H1 (cell line): Measurements from ENCODE around the gene HMMR. TPM values are rescaled to one million over a fixed set of nuclear protein-coding genes. Genes with fewer than 3 reads are reported as not detected.

Experiments
- CTCF ChIA-PET: fragments of 300-600 bp; sonication (Branson Sonifier 250); formaldehyde crosslinking; loops from one replicate; lab custom pipeline; 2021; ENCODE audit not compliant: partially characterized antibody; lab: Charles Lee
- POLR2A ChIA-PET: fragments of 300-600 bp; sonication (Branson Sonifier 250); formaldehyde crosslinking; loops from one replicate; lab custom pipeline; 2021; ENCODE audit warnings: inconsistent platforms; ENCODE audit not compliant: partially characterized antibody; lab: Charles Lee
- DNase-seq, 2 experiments: peaks; one replicate each; pipeline versions ENCODE4 v3.0.0 to v3.0.0-alpha.2; 2010 to 2022; ENCODE audit warnings: low spot score in 2 of 2, low read depth in 1 of 2, mixed read lengths in 1 of 2
- FAIRE-seq: peaks from 2 replicates; lab custom pipeline; 2011; peaks lifted over from hg19 to GRCh38; lab: Jason Lieb, UNC
- H2AFZ ChIP-seq: 2 replicates; pipeline ENCODE4 v1.8.1; 2012; ENCODE audit warnings: low read length, inconsistent platforms
- H2AK5ac ChIP-seq: 2 replicates; pipeline ENCODE4 v1.6.1; 2013; ENCODE audit warnings: low read depth, low read length
- H2BK120ac ChIP-seq: replicated peaks from 2 replicates; pipeline ENCODE3; 2013; ENCODE audit warnings: low read depth, low read length, inconsistent platforms
- H2BK12ac ChIP-seq: 2 replicates; pipeline ENCODE4 v1.6.1; 2013; ENCODE audit warnings: low read depth, low read length
- H2BK15ac ChIP-seq: 2 replicates; pipeline ENCODE4 v1.6.1; 2013; ENCODE audit warnings: low read length
- H2BK20ac ChIP-seq: 2 replicates; pipeline ENCODE4 v1.6.1; 2013; ENCODE audit warnings: low read length
- H2BK5ac ChIP-seq: 2 replicates; pipeline ENCODE4 v1.6.1; 2013; ENCODE audit warnings: low read depth, low read length
- H3K14ac ChIP-seq: 2 replicates; pipeline ENCODE4 v1.6.1; 2013; ENCODE audit warnings: inconsistent platforms; ENCODE audit not compliant: insufficient read length
- H3K18ac ChIP-seq: 2 replicates; pipeline ENCODE4 v1.6.1; 2013; ENCODE audit warnings: low read length; ENCODE audit errors: extremely low read depth
- H3K23ac ChIP-seq: 2 replicates; pipeline ENCODE4 v1.6.1; 2013; ENCODE audit warnings: inconsistent platforms; ENCODE audit not compliant: insufficient read length
- H3K23me2 ChIP-seq: 2 replicates; pipeline ENCODE4 v1.6.1; 2013; ENCODE audit warnings: low read depth, low read length
- H3K27ac ChIP-seq: 2 replicates; pipeline ENCODE4 v1.6.1; 2011; ENCODE audit warnings: low read depth, low read length, inconsistent platforms
- H3K27me3 ChIP-seq, 4 experiments: replicated peaks in 1 of 4; 1 replicate in 1 of 4; 2 replicates in 3 of 4; pipeline versions ENCODE4 v1.6.1 to v1.8.1; 2011 to 2013; ENCODE audit warnings: low read length in 3 of 4, mild to moderate bottlenecking in 3 of 4, inconsistent platforms in 2 of 4, mixed read lengths in 2 of 4, moderate library complexity in 1 of 4; ENCODE audit not compliant: control insufficient read depth in 3 of 4, insufficient read depth in 3 of 4; ENCODE audit errors: extremely low read depth in 1 of 4
- H3K36me3 ChIP-seq, 4 experiments: 2 replicates each; pipeline versions ENCODE4 v1.6.1 to v1.8.1; 2011 to 2013; ENCODE audit warnings: mild to moderate bottlenecking in 4 of 4, low read length in 3 of 4, moderate library complexity in 2 of 4, control low read depth in 1 of 4, inconsistent platforms in 1 of 4; ENCODE audit not compliant: insufficient read depth in 4 of 4, control insufficient read depth in 2 of 4
- H3K4ac ChIP-seq: replicated peaks from 2 replicates; pipeline ENCODE3; 2013; ENCODE audit warnings: low read length, low read depth, mixed read lengths, inconsistent platforms; ENCODE audit not compliant: insufficient read length
- H3K4me1 ChIP-seq, 4 experiments: replicated peaks in 1 of 4; 1 replicate in 1 of 4; 2 replicates in 3 of 4; pipeline versions ENCODE4 v1.6.1 to v1.8.1; 2011 to 2013; ENCODE audit warnings: low read length in 3 of 4, inconsistent platforms in 2 of 4, mixed read lengths in 1 of 4; ENCODE audit not compliant: insufficient read depth in 4 of 4, control insufficient read depth in 3 of 4
- H3K4me2 ChIP-seq, 2 experiments: 2 replicates each; pipeline versions ENCODE4 v1.6.1 to v1.8.1; 2011 to 2013; ENCODE audit warnings: low read depth in 2 of 2, low read length in 2 of 2, control low read depth in 1 of 2, inconsistent platforms in 1 of 2, mild to moderate bottlenecking in 1 of 2; ENCODE audit not compliant: insufficient read depth in 1 of 2
- H3K4me3 ChIP-seq, 4 experiments: fragments of 200-600, 300-600 bp in 1 of 4; sonication (generic), shearing (Covaris generic), sonication (Bioruptor Twin) in 1 of 4; 2 replicates each; pipeline versions ENCODE4 v1.5.1 to v1.8.1; 2011 to 2016; ENCODE audit warnings: low read length in 4 of 4, low read depth in 3 of 4, control low read depth in 2 of 4, inconsistent platforms in 2 of 4, mild to moderate bottlenecking in 2 of 4, mixed read lengths in 1 of 4, moderate library complexity in 1 of 4; ENCODE audit not compliant: insufficient read depth in 2 of 4; ENCODE audit errors: extremely low read depth in 1 of 4
- H3K56ac ChIP-seq: replicated peaks from 2 replicates; pipeline ENCODE3; 2013; ENCODE audit warnings: low read depth, mild to moderate bottlenecking, mixed read lengths, low read length, inconsistent platforms; ENCODE audit not compliant: insufficient read length
- H3K79me1 ChIP-seq: 2 replicates; pipeline ENCODE4 v1.6.1; 2013; ENCODE audit warnings: low read depth, low read length, control low read depth
- H3K79me2 ChIP-seq, 2 experiments: 2 replicates each; pipeline versions ENCODE4 v1.6.1 to v1.8.1; 2012 to 2013; ENCODE audit warnings: low read length in 2 of 2, mild to moderate bottlenecking in 2 of 2, inconsistent platforms in 1 of 2; ENCODE audit not compliant: insufficient read depth in 2 of 2, control insufficient read depth in 1 of 2
- H3K9ac ChIP-seq, 4 experiments: replicated peaks in 1 of 4; 1 replicate in 1 of 4; 2 replicates in 3 of 4; pipeline versions ENCODE4 v1.6.1 to v1.8.1; 2011 to 2013; ENCODE audit warnings: low read depth in 3 of 4, low read length in 3 of 4, control low read depth in 2 of 4, mild to moderate bottlenecking in 2 of 4, moderate library complexity in 2 of 4, inconsistent platforms in 1 of 4; ENCODE audit errors: extremely low read depth in 1 of 4
- H3K9me3 ChIP-seq, 2 experiments: 2 replicates each; pipeline versions ENCODE4 v1.6.1 to v1.8.1; 2012 to 2013; ENCODE audit warnings: mild to moderate bottlenecking in 2 of 2, moderate library complexity in 2 of 2, control low read depth in 1 of 2, inconsistent platforms in 1 of 2, low read depth in 1 of 2, low read length in 1 of 2, mixed read lengths in 1 of 2; ENCODE audit not compliant: insufficient read depth in 2 of 2
- H4K20me1 ChIP-seq, 2 experiments: replicated peaks in 1 of 2; 2 replicates each; pipeline versions ENCODE3 to v1.8.1; 2011 to 2013; ENCODE audit warnings: inconsistent platforms in 2 of 2, low read length in 2 of 2, mild to moderate bottlenecking in 1 of 2; ENCODE audit not compliant: insufficient read depth in 2 of 2, control insufficient read depth in 1 of 2
- H4K5ac ChIP-seq: 2 replicates; pipeline ENCODE4 v1.6.1; 2013; ENCODE audit warnings: low read length, low read depth, mixed read lengths, inconsistent platforms; ENCODE audit not compliant: insufficient read length
- H4K8ac ChIP-seq: 2 replicates; pipeline ENCODE4 v1.8.0; 2013; ENCODE audit warnings: mild to moderate bottlenecking, moderate library complexity, low read length, inconsistent platforms; ENCODE audit not compliant: insufficient read depth; ENCODE audit errors: extremely low read depth
- H4K91ac ChIP-seq: replicated peaks from 2 replicates; pipeline ENCODE3; 2013; ENCODE audit warnings: low read length, mixed read lengths, inconsistent platforms; ENCODE audit not compliant: insufficient read length
- WGBS, 2 experiments: shearing (Covaris generic) in 1 of 2; methylation state at CpG; one replicate each; pipeline versions ENCODE4 v1.1.6 to v1.1.7; 2013 to 2015; ENCODE audit warnings: low lambda C conversion rate in 2 of 2, mixed read lengths in 2 of 2, inconsistent platforms in 1 of 2, low coverage in 1 of 2, missing lambda C conversion rate in 1 of 2; ENCODE audit not compliant: insufficient replicate concordance in 2 of 2, insufficient coverage in 1 of 2, insufficient read length in 1 of 2; ENCODE audit errors: extremely low coverage in 1 of 2, missing lambda C conversion rate in 1 of 2; 5-methylcytosine and 5-hydroxymethylcytosine counted together
- polyA plus RNA-seq, 7 experiments: library from polyadenylated mRNA; depleted of rRNA in 3 of 7; stranded (reverse) in 5 of 7; unstranded in 2 of 7; fragments of >200 nt in 5 of 7; fragments of 200-250 nt in 2 of 7; gene quantifications; 1 replicate in 5 of 7; 2 replicates in 1 of 7; 4 replicates in 1 of 7; pipeline versions ENCODE4 v1.2.1 to v1.2.3, GENCODE V29; 2011 to 2013; ENCODE audit warnings: missing spikeins in 2 of 7, mixed read lengths in 2 of 7
- total RNA-seq: library from RNA; stranded (reverse); fragmentation: NEBNext Ultra II Directional; extraction: Animal tissue kit (Norgen Biotek cat#: 25700); gene quantifications from 2 replicates; pipeline ENCODE4 v1.2.1, GENCODE V29; 2021

The HMMR gene
- total and polyA plus RNA-seq, 2 of the 8 experiments (the other 6 are each of a cell fraction or from before 2014, with no cell fraction given) = 17.5 to 77.3 TPM

DNA sequence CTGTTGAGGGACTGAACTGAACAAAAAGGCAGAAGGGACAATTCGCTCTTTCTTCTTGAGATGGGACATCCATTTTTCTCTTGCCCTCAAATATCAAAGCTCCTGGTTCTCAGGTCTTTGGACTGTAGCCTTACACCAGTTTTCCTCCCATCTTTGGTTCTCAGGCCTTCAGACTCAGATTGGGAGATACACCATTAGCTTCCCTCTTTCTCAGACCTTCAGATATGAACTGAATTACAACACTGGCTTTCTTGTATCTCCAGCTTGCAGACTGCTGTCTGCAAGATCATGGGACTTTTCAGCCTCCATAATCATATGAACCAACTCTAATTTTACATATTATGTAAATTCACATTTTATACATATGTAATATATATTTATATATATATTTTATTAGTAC lies 35.6 kb upstream of the HMMR start:
- Histone ChIP-seq H3K36me3 (no peaks in the 10 kb centered on the region; a peak in 1 of 8 replicates), H4K5ac (no peak overlapping the region), H3K23me2 (no peaks in the 10 kb centered on the region), H2BK20ac (no peak overlapping the region), H3K56ac (no peak overlapping the region), H3K27ac (no peak overlapping the region), H3K27me3 (no peaks in the 10 kb centered on the region), H3K4ac (no peak overlapping the region), H3K4me3 (no peak overlapping the region), H2BK5ac (no peak overlapping the region), H3K14ac (no peak overlapping the region), H4K20me1 (no peaks in the 10 kb centered on the region), H3K4me2 (no peak overlapping the region), H2BK12ac (no peak overlapping the region), H2AK5ac (no peak overlapping the region), H2BK15ac (no peak overlapping the region), H3K9me3 (no peaks in the 10 kb centered on the region), H3K79me1 (no peaks in the 10 kb centered on the region), H3K4me1 (no peaks in the 10 kb centered on the region), H4K91ac (no peak overlapping the region), H3K23ac (no peak overlapping the region), H3K79me2 (no peaks in the 10 kb centered on the region), H3K9ac (no peak overlapping the region), H4K8ac (no peak overlapping the region), H2BK120ac (no peak overlapping the region), H3K18ac (no peak overlapping the region), H2AFZ (no peak overlapping the region)
- DNase-seq (no peak), FAIRE-seq (no peak)
- POLR2A ChIA-PET = no interaction called here
- CTCF ChIA-PET = interaction anchor here (0.8 to 1.1 kb wide), 2 partner anchors 16 to 118 kb away, joined by 3 read pairs; no protein-coding TSS in a partner anchor
- 82% methylated on average over 1 of the region's 1 CpG; no CpG with 5 or more reads in 1 of the 2 experiments for WGBS, 2 experiments
